Skeletal muscle cell (primary cell): ENCODE measurements around the gene TC2N.

Experiments used
- DNase-seq: peaks from one replicate; pipeline ENCODE4 v3.0.0-alpha.2; 2010; ENCODE audit warnings: low read depth
- H3K4me3 ChIP-seq: 2 replicates; pipeline ENCODE4 v1.5.1; 2011; ENCODE audit warnings: low read depth, mild to moderate bottlenecking, control low read depth, low read length, moderate library complexity

Gene TC2N

DNA sequence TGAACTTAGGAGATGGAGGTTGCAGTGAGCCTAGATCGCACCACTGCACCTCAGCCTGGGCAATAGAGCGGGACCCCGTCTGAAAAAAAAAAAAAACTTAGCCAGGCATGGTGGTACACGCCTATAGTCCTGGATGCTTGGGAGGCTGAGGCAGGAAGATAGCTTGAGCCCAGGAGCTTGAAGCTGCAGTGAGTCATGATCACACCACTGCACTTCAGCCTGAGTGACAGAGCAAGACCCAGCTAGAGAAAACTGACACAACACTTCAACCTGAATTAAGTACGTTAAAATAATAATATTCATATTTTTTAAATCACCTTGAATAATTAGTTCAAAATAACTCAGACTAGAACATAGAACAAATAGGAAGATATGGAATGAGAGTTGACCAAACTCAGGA is 129.7 kb downstream of the TC2N start:
- no peak for DNase-seq

DNA sequence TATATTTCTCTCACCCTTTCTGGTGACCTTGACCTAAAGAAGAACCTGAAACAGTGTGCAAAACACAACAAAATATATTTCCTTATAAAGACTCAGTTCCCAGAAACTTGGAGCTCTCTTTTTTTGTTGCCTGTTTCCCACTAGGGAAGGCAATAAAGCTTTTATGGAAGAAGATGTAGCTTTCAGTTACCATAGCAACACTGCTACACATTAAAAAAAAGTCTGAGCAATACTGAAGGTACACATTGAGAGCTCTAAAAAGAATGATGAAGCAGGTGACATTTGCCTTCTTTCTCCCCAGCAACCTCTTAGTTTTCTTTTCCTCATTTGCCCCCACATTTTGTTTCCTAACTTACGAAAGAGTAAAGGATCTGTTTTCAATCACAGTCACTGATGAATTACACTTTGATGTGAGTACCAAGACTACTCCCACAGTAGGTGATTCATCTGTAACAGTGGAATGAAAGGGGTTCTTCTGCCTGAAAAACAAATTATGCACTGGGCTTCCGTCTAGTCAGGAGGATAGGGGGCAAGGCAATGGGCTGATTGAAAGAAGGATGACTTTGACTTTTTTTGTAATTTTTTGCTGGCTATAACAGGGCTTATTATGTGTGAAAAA is 134.4 kb downstream of the TC2N start:
- DNase-seq: no peak
- no peak overlapping the region for H3K4me3 ChIP-seq

More for the DNA sequence above, 129.7 kb downstream of the TC2N start:
- no peak overlapping the region for H3K4me3 ChIP-seq

DNA sequence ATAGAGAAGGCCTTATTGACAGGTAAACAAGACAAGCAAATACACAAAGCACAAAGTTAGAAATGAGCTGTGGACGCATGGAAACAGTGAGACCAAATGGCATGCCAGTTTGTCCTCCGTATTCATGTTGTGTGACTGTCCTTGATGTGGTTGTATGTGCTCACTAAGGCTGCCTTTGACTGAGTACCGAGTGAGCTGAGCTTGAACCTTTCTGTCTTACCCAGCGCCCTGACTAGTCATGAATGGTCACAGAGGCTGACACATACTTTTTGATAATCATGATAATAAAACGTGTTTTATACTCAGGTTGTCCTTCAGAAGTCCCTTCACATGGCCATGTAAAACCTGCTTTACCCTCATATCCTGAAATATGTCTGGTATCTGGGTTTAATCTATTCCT is 134.9 kb downstream of the TC2N start:
- H3K4me3 ChIP-seq: no peak overlapping the region
- DNase-seq: no peak

DNA sequence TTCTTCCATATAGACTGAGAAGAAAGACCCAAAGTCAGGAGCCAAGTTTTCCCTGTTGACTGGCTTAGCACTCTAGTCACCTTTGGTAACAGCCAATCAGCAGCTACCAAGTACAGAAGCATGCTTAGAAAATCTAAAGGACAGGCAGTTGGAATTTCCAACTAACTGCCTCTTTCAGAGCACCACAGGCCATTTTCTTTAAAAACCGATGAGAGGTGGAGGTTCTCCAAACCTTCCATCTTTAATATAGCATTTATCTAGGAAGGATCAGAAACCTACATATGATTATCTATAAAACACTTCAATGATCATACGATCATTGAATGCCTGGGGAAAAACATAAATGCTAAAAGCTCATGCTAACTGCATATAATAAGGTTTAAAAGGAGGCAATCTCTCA is 135.3 kb downstream of the TC2N start, which contains the start of gene CATSPERB:
CATSPERB (minus strand) TSS at position 101 of the 400 bp plus-strand sequence. CDS start 2,607 bp downstream, outside the sequence.
- no peak within 1 kb of the TSS for H3K4me3 ChIP-seq
- no peak for DNase-seq

DNA sequence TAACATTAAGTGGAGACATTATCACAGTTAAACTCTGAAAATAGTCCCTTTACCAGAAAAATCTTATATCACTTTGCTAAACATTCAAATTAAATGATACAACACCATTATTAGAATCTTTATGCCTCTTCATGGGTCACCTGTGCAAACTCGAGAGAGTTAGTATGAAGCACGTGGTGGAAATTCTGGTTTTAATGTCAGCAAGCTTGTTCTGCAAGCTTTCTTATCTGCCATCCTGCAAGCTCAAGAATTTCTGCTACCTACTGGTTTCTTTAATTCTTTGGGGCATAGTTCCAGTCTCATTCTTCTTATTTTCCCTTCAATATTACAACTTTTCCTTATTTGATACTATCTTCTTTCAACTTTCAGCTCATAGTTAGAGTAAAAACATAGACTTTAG is 136.3 kb downstream of the TC2N start:
- no peak overlapping the region for H3K4me3 ChIP-seq
- no peak for DNase-seq

DNA sequence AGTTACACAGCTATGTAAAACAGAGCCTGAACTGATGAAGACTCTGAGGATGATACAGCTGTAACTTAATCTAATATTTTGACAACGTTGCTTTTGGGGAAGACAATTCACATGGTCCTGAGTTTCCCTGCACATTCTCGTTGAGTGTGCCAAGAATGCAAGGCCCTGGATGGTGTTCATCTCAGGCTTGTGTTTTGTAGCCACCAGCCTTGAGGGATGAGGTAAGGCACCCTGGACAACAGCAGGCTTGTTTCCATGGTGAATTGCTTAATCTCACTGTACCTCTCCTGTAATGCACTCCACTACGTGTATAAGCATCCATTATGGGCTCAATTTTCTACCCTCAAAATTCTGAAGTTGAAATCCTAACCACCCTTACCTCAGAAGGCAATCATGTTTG is 137.6 kb downstream of the TC2N start:
- no peak overlapping the region for H3K4me3 ChIP-seq
- no peak for DNase-seq
